GM21381 (cell line): ENCODE results near the gene SPATA25.
"Not testable (repeated sequence)": the region's sequence is repeated elsewhere in the genome, so short reads cannot be mapped to it uniquely, and the experiment has no call there.

Experiments
- ATAC-seq: cut with Tn5 transposase; IDR thresholded peaks from one replicate; pipeline ENCODE4 v1.9.1; 2021; ENCODE audit warnings: mild to moderate bottlenecking, moderate library complexity; ENCODE audit not compliant: unreplicated experiment

SPATA25 gene, protein sequence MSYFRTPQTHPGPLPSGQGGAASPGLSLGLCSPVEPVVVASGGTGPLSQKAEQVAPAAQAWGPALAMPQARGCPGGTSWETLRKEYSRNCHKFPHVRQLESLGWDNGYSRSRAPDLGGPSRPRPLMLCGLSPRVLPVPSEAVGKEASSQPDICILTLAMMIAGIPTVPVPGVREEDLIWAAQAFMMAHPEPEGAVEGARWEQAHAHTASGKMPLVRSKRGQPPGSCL

DNA sequence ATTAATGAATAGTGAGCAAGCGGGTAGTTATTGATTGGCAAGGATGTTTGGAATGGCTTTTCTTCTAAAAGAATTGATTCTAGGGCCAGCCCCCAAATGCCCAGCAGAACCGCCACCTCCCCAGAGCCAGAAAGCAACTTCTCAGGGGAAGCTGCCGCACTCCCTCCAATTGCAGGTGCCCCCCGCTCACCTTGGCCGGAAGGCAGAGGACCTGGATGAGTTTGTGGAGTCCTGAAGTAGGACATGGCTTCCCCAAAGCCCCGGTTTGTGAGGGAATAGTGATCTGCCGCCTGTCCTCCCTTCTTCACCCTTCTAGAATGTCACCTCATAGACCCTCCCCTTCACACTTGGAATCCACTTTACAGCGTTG is at the start of gene SPATA25:
TSS of gene SPATA25 (minus strand) at position 277 of the 370 bp plus-strand sequence. CDS start at position 245, 32 bp downstream.
- ATAC-seq = no peak

DNA sequence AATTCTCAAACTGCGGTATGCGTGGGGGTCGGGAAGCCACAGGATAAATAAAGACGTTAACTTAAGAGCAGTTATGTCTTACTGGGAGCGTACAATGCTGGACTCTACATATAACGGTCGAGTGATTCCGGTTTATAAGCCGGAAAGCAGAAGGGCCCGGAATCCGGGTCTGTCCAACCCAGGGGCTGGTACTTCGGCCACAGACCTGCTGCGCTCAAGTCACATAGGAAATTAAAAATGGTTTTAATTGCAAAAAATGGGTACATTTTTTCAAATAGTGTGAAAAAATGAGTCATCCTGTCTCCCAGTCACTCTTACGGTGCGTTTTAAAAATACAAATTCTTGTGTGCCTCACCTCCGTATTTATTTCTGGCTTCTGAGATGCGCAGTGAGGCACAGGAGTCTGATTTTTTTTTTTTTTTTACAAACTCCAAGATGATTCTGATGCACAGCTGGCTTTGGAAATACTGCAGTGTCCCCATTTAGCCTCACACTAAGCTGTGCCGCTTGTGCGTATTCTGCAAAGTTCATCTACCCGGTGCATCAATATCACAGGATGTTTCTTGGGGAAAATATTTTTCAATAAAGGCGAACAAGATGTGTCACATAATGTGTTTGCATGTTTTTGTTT is 48.1 kb upstream of the SPATA25 start:
- ATAC-seq = peak; percentile 5

DNA sequence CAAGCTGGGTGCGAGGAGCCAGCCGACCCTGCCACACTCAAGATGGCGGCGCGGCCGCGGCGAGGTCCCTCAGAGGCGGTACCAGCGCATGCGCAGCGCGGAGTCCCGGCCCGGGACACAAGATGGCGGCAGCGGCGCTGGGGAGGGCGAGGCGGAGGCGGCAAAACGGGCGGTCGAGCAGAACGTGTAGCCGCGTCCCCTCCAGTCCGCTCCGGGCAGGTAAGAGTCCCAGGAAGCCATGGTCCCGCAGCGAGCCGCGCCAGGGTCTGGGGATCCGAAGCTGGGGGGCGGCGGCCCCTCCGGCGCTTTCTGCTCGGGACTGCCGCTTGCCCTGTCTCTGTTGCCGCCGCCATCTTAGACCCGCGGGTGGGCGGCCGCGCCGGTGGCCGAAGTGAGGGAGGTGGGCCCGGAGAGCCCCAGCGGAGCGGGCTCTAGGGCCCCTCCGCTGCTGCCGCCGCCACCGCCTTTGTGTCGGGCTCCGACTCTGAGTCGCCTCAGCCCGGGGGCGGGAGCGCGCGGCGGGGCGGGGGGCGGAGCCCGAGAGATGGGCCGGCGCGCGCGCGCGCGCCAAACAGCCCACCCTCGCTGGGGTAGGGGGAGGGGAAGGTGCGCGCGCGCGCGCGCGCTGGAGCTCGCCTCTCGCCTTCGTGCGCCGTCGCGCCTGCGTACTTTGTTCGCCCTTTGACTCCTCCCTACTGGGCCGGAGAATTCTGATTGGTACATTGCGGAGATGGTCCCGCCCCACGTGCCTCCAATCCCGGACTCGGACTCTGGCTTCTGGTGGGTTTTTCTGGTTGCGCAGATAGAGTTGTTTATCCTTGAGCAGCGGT is 47.4 kb upstream of the SPATA25 start, which contains the start of gene PCIF1:
TSS of gene PCIF1 (plus strand) at position 98 of the 830 bp plus-strand sequence. CDS start 4,317 bp downstream, outside the sequence.
- ATAC-seq = peak; percentile 73

DNA sequence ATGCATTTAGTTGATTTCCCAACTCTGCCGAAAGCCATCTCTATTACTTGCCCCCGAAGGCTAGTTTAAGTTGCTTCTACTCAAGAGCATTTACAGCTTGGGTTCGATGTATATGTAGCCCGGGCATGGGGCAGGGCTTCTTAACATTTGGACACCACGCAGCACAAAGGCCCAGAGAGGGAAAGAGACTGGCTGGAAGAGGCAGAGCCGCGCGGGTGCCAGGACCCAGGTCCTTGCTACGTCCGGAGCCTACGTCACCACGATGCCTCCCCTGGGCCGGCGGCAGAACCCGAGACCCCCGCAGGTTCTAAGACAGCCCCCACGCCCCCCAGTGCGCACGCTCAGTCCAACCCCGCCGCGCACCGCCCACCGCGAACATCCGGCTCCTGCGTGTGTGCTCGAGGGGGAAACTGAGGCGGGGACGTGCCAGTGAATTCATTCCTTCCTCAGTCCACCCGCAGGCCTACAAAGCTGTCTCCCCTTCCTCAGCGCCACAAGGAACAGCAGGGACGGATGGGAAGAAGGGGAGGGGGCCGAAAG is 46.7 kb upstream of the SPATA25 start:
- peak; percentile 17 for ATAC-seq

DNA sequence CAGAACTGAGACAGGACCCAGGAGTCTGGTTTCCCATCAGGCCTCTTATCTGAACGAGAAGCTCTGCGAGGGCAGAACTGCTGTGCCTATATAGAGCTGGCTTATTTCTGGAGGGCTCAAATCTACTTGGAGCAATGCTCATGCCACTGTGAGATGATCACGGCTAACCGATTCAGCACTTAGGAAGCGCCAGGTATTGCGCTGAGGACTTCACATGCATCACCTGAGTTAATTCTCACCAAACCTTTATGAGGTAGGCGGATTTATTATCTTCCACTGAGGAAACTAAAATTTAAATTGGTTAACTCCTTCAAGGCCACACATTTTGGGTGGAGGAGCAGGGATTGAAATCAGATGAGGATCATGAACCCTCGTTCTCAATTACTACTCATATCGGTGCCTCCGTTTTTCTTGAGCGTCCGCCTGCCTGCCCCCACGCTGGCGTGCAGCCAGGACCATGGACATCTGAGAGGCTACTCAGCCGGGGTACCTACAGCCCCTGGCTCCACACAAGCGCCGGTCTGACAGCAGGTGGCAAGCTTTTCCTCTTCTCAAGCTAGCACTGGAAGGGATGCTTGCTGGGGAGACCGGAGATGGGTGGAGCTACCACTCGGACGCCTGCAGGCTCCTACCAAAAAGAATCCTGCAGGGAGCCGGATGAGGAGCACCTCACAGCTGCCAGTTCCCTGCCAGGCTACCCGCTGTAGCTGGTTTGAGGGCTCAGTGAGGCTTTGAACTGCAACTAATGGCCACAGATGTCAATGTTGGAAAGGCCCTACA is 46.0 kb upstream of the SPATA25 start:
- peak; percentile 18 for ATAC-seq

DNA sequence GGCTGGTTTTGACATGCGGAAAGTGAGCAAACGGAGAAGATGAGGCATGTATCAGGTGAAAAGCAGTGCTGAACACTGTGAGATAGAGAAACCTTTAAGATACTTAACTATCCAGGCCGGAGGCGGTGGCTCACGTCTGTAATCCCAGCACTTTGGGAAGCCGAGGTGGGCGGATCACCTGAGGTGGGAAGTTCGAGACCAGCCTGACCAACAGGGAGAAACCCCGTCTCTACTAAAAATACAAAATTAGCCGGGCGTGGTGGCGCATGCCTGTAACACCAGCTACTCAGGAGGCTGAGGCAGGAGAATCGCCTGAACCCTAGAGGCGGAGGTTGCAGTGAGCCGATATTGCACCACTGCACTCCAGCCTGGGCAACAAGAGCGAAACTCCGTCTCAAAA is 44.3 kb upstream of the SPATA25 start:
- not testable (repeated sequence) for ATAC-seq

DNA sequence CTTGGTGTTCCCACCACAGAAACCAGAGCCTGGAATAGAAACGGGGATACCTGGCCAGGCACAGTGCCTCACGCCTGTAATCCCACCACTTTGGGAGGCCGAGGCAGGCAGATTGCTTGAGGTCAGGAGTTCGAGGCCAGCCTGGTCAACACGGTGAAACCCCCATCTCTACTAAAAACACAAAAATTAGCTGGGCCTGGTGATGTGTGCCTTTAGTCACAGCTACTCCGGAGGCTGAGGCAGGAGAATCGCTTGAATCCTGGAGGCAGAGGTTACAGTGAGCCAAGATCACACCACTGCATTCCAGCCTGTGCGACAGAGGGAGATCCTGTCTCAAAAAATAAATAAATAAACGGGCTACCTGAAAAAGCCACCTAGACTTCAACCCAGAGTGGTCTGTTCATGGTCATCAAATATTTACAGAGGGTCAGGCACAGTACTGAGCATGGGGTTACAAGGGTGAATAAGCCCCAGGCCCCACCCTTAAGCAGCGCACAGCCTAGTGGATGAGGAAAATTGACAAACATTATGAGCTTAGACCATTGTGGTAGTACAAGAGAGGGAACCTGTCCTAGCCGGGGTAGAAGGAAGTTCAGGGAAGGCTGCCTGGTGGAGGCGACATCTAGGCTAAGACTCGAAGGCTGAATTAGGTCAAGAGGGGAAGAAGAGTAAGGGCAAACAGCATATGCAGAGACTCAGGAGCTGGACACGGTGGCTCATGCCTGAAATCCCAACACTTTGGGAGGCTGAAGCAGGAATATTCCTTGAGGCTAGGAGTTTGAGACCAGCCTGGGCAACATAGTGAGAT is 39.9 kb upstream of the SPATA25 start:
- ATAC-seq = no peak

DNA sequence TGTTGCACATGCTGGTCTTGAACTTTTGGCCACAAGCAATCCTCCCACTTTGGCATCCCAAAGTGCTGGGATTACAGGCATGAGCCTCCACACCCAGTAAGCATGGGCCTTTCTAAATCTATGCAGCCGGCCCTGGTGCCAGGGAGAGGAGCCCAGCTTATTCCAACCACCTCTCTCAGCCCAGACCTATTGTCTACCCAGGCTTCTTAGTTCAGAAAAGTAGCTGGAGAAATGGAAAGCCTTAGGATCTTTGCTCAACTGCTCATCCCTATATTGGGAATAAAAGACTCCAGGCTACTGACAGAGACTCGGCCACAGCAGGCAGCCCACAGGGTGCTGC is 39.3 kb upstream of the SPATA25 start:
- ATAC-seq = no peak

DNA sequence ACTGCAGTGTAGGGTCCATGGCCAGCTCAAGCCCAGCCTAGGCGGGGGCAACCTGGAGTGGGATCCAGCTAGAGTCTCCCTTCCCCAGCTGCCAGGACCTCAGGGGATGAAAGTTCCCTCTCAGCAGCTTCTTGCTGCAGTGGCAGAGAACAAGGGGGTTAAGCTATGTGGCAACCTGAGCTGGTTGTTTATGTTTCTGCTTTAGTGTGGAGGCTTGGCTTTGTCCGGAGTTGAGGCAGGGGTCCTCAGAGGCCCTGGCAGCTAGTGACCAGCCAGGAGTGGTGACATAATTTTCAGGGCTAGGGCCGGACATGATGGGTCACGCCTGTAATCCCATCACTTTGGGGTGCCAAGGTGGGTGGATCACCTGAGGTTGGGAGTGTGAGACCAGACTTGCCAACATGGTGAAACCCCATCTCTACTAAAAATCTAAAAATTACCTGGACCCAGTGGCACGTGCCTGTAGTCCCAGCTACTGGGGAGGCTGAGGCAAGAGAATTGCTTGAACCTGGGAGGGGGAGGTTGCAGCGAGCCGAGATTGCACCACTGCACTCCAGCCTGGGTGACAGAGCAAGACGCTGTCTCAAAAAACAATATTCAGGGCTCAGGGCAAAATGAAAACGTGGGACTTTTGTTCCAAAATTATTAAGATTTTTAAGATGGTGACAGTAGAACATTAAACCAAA is 38.5 kb upstream of the SPATA25 start:
- no peak for ATAC-seq

DNA sequence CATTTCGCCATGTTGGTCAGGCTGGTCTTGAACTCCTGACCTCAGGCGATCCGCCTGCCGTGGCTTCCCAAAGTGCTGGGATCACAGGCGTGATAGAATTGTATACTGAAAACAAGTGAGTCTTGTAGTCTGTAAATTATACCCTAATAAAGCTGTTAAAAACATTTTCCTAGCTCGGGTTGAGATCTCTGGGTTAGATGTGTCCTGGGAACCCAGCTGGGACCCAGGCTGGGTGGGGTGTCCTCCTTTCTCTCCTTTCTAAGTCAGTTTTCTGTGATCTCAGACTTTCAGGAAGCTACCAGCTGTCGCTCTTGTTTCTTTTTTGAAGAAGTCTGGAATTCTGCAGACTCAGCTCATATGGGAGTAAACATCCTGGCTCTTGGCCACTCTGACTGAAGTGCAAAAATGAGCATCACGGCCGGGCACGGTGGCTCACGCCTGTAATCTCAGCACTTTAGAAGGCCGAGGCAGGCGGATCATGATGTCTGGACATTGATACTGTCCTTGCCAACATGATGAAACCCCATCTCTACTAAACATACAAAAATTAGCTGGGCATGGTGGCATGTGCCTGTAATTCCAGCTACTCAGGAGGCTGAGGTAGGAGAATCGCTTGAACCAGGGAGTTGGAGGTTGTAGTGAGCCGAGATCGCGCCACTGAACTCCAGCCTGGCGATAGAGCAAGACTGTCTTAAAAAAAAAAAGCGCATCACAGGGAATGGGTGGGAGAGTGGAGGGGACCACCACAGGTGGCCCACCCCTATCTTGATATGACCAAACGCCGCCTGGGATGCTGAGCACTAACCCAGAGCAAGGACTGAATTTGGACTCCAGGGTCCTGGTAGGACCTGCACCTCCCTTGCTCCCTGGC is 37.2 kb upstream of the SPATA25 start:
- no peak for ATAC-seq

DNA sequence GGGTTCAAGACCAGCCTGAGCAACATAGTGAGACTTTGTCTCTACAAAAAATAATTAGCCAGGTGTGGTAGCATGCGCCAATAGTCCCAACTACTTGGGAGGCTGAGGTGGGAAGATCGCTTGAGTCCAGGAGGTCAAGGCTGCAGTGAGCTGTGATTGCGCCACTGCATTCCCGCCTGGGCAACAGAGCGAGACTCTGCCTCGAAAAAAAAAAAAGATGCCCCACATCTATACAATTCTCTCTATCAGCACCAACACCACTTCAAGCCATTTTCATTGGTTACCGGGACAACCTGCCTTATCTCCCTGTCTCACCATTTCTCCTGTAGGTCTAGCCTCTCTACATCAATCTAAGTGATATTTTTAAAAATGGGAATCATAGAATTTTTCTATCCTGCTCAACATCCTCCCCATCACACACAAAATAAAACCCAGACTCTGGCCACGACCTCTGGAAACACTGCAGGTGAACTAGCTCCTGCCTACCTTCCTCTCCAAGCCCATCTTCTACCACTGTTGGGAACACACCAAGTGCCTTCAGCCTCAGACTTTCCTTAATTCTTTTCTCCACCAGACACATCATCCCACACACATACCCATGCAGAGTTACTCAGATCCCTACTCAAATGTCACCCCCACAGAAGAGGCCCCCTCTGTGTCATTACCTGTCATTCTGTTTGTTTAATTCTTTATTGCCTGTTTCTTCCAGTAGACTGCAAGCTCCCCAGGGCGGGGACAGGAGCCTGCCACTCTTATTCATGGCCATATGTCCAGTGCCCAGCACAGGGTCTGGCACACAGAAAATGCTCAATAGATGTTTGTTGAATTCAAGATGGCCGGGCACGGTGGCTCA is 34.1 kb upstream of the SPATA25 start:
- ATAC-seq = no peak

DNA sequence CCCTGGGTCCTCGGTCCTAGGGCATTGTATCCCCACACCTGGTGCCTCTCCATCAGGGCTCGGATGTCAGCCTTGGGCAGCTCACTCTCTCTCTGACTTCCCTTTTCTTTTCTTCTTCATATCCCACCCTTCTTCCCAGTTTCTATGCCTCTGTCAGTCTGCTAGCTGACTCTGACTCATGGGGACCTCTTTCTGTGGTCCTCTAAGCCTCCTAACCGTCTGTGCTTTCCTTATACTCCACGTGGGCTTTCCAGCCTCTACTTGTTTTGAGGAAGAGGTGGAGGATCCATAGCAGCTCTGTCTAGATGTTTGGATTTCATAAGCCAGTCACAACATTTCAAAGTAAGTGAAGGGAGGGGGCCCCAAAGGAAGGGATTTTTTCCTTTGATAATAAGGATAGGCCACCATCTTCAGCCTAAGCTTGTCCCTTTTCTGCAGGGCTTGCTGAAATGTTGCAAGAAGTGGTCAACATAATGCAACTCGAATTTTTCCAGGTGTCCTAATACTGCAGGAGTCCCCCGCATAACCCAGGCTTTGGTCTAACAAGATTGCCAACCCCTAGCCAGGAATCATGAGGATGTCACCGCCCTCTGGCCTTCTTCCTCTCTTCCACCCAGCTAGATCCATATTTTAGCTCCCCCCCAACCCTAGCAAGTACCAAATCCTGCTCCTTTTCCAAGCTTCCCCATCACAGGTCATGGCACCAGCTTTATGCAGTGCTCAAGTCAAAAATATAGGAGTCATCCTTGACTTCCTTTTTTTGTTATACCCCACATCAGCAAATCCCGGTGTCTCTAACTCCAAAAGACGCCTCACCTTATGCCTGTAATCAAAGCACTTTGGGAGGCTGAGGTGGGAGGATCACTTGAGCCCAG is 33.3 kb upstream of the SPATA25 start:
- ATAC-seq = no peak

DNA sequence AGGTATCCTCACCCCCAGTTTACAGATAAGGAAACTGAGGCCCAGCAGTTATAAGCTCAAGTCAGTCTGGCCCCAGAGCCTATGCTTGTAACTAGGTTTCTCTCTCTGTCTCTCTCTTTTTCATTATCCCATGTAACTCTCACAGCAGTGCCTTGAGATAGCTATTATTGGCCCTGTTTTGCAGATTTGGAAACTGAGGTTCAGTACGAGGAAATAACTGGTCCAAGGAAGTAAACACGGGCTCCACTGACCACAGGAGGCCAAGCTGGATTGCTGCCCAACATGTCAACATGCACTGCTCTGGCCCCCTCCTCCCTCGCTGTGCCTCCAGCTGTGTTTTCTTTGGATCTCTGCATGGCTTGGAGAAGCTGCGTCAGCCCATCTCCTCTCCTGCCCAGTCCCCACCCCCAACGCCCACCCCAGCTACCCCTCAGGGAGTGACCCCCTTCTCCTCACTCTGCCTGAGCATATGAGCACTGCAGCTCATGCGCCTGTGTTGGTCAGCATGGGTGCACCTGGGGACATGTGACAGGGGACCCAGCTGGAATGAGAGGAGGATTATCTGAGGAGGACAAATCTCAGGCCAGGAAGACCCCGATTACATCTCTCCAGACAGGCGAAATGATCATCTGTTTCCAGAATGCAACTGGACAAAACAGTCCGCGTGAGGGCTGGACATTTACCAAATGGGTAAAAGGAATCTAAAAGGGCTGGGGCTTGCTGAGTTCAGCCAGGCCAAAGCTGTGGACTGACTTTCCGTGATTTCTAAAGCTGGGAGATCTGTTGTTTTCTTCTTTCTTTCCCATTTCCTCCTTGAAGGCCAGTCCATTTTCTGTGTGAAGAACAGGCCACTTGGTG is 32.3 kb upstream of the SPATA25 start:
- ATAC-seq = no peak

DNA sequence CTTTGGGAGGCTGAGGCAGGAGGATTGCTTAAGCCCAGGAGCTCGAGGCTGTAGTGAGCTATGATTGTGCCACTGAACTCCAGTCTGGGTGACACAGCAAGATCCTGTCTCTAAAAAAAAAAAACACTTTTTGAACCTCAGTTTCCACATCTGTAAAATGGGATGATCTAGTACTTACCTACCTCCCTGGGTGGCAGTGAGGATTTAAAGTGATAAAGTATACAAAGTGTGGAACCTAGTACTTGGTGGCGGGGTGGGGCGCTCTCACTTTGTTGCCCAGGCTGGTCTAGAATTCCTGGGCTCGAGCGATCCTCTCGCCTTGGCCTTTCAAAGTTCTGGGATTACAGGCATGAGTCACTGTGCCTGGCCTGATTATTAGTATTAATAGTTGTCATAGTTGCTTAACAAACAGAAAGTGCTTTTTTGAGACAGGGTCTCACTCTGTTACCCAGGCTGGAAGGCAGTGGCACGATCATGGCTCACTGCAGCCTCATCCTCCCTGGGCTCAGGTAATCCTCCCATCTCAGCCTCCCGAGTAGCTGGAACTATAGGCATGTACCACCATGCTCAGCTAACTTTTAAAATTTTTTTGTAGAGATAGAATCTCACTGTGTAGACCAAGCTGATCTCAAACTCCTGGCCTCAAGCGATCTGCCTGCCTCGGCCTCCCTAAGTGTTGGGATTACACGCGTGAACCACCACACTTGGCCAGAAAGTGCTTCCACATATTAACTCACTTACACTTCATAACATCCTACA is 31.5 kb upstream of the SPATA25 start:
- ATAC-seq = no peak

DNA sequence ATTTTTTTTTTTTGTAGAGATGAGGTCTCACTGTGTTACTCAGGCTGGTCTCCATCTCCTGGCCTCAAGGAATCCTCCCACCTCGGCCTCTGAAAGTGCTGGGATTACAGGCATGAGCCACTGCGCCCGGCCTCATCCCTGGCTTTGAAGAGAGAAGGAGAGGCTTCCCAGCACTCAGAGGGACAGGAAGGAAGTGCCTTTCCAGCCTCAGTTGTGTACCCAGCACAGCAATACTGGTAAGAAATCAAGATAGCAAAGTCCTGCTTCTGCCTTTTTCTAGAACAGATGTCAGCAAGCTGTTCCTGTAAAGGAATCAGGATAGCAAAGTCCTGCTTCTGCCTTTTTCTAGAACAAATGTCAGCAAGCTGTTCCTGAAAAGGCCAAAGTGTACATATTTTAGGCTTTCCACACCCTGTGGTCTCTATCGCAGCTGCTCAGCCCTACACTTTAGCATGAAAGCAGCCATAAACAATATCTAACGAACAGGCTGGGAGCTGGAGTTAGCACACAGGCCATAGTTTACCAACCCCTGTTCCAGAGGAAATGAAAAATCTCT is 30.8 kb upstream of the SPATA25 start:
- no peak for ATAC-seq
